Stimulated activated CD8-positive, alpha-beta memory T cell treated with anti-CD3 and anti-CD28 coated beads, Interleukin-7, amount 100 ng/mL, for 4 hours (primary cell): Measurements from ENCODE around the gene HOXA6.

Experiments used
- DNase-seq, 2 donors: peaks; one replicate each; pipeline ENCODE4 v3.0.0-alpha.2; 2020; ENCODE audit warnings: low read depth in 2 of 2

Gene HOXA6

DNA sequence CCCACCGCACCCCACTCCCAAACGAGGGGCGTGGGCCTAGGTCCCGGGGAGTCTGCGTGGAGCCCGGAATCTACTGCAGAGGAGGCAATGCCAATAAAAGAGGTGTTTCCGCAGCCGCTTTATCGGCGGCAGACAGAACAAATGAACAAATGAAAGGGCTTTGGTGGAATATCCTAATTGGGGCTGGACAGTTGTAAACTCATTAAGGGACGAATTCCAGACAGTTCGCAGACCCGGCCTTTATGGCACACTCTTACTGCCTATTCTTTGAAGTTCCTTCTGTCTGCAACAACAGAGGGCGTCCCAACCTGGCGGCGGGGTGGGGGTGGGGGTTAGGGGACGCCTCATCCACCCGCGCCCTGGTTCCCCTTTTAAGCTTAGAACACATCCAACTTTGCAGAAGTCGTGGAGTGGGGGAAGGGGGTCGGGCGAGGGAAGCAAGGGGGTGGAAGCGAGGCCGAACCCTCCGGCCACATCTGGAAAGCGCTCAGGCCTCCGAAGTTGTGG lies 13.7 kb upstream of the HOXA6 start:
- DNase-seq: no peak

DNA sequence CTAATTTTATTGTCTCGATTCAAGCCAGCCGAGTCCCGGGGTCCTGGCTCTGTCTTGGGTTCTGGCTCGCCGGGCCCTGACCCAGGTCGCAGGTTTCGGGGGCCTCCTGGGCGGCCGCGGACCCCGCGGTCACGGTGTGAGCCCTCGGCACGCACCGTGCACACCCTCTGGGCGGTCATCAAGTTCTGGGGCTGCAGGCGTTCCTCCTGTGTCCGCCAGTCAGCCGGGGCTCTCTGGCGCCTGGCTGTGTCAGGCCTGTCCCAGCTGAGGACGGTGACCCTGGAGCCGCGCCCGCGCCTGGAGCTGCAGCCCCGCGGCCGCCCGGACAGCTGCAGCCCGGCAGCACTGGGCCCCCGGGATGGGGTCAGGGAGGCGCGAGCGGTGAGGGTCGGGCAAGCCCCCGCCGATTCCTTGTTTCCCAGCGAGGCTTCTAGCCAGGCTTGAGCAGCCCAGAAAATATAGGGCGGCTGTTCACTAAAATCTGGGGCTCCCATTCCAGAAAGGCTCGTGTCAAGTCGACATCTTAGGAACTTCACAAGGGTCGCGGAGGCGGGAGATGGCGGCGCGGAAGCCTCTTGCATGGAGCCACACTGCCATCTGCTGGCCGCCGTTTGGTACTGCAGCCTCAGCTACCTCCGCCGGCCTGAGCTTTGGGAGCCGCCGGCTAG lies 13.1 kb upstream of the HOXA6 start:
- DNase-seq: peak; percentile 70 to 77

DNA sequence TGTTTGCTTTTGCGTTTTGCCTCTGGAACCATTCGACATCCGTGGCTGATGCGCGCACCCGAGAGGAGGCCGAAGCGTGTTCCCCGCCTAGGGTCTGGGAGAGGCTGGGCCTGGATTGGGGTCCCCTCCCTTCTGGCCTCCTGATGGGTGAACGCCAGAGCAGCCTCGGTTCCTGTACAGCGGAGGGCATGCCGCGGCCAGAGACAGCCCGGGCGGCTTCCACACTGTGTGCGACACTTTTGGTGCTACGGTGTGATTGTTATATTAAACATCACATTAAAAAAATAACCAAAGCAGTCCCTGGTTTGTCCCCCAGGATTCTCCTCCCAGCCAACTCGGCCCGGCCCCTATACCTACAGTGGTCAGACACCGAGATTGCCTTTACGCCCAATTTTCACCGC lies 12.6 kb upstream of the HOXA6 start:
- no peak for DNase-seq

DNA sequence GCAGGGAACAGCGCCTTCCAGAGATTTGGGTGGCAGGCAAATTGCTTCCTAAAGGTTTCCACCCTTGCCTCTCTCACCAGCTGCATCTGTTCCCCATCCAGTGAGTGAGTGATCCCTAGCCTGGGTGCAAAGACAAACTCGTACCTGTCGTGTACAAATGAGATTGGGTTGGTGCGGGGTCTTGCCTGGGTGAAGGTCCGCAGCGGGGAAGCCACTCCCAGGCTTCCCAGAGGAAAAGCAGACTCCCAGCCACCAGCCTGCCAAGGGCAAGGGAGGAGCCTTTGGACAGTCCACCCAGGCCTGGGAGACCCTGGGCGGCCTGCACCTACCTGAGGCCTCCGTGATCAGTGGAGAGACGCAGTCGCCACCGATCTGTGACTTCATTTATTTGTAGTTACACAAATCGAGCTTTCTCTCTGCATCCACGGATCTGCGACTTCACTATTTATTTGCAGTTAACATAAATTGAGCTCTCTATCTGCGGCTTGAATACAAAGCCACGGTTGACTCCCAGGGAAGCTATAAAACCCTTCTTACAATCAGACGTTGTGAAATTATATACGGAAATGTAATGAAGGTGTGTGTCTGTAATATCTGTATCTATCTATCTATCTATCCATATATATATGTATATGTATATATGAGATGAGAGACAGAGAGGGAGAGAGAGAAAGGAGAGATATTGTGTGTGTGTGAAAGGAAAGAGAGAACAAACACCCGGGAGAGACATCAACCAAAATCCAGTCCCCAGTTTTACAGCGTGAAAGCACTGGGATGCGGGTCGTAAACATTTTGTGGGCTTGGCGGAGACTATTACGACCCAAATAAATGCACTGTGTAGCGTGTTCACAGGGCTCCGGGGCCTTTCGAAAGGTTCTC lies 11.9 kb upstream of the HOXA6 start:
- DNase-seq: no peak

DNA sequence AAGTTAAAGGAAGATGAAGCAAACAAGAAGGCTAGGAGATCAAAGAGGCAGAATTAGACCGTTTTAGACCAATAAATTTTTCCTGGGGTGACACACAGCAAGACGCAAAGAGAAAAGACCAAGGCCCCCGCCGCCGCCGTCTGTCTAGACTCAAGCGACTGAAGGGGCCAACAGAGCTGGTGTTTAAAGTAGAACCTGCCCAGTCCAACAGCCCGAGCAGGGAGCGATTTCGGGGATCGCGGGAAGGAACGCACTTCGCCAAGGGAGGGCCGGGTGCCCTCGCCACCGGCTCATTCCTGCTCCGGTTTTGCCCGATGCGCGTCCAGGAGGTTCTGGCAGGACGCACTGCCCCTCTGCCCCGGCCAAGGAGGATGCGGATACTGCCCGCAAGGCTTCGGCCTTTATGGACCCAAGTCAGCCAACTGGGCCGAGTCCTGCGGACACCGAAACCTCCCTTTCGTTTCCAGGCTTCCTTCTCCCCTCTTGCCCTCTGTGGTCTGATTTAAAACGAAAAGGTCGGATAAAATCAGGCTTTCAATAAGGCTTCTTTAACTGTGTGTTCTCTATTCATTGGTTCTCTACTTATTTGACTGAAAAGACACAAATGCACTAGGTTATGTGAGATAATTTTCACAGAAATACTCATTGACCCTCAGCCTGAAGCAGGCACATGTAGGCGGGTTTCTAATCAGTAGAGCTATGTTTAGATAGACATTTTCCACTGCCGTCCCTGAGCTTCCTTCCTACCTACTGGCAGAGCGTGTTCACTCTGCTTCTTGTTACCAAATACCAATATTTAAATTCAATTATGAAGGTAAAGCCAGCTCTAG lies 11.1 kb upstream of the HOXA6 start:
- DNase-seq: no peak

DNA sequence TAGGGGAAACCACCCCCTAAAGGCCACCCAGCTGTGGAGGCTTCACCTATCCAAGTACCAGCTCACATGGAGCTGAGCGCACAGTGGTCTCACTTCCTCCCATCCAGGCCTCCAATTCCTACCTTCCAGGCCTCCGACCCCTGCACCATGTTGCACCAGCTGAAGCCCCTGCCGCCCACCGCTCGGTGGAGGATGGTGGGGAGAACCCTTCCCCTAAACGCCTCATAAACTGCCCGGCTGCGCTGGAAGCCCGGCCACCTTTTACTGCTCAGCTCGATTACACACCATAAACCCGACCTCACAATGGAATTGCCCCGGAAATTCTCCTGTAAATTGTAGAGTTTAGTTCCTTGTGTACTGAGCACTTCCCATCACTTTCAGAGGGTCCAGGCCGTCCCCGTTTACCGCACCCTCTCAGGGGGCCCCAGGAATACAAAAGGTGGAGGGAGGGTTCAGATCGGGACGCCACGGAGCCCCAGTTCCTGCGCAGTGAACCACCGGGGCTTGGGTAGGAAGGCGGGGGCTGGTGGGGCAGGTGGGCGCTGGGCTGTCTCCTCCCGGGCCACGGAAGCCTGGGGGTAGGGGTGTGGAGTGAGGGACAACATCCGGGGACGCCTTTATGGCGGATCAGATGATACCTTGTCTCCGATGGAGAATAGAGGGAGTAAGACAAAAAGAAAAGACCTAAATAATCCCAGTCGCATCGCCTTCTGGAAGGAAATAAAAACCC lies 10.3 kb upstream of the HOXA6 start:
- no peak for DNase-seq

DNA sequence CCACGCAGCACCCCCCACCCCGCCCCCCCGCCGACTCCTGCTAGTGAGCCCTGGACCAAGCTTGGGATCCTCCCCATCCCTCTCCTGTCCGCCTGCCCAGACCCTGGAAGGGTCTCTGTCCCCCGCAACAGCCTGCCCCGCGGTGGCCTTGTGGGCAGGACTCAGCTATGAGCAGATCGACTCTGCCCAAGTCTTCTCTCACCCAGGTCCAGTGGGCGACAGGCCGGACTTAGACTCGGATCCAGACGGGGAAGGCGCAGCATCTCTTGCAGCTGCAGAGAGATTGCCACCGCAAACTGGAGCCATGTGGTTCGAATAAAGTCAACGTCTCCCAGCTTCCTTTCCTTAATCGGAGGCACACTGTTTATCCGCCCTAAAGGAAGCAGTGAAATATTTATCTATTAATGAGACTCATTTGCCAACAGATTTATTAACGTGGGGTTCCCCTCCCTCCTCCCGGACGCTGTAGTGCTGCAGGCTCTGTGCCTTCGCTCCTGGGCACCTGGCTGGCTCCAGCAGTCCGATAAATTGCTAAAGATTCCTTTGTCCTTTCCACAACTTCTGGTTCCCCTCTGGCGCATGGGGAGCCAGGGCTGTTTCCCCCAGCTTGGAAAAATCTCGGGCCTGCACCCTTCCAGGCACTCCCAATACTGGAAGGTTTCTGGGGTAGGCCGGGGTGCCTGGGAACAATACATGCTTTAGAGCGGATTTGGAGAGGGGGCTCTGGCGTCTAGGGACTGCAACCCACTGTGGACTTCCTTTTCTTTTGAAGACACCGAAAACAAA lies 9.5 kb upstream of the HOXA6 start:
- DNase-seq: no peak

DNA sequence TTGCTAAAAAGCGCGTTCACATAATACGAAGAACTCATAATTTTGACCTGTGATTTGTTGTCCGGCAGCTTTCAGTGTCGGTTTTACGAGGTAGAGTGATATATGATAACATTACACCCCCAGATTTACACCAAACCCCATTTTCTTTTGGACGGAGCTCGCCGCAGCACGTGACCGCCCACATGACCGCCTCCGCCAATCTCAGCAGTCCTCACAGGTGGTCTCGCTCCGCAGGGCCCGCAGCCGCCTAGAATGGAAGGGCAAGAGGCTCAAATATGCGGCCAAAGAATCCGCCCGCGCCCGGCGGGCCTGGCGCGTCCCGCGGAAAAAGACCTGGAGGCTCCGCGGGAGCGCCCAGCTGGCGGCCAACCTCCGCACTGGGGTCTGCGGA lies 8.9 kb upstream of the HOXA6 start, which contains the start of gene HOXA7:
Gene HOXA7 (minus strand): TSS at position 168 of the 391 bp plus-strand sequence. CDS start 130 bp downstream, at position 38.
- DNase-seq: no peak

DNA sequence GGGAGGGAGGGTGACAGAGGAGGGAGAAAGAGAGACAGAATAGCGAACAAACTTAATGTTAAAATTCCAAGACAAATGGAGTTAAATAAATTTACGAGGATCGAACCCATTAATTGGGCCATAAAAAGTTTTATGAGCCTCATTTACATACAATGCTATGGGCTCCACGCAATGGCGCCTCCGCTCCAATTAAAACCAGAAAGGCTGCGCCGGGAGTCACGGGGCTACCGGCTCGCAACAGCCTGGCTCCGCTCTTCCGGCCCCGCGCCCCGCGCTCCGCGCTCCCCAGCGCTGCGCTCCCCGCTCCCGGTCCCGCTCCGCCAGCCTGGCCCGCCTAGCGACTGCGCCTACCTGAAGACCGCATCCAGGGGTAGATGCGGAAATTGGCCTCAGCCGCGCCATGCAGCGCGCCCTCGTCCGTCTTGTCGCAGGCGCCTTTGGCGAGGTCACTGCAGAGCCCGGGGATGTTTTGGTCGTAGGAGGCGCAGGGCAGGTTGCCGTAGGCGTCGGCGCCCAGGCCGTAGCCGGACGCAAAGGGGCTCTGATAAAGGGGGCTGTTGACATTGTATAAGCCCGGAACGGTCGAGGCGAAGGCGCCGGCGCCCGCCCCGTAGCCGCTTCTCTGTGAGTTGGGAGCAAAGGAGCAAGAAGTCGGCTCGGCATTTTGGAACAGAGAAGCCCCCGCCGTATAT lies 8.4 kb upstream of the HOXA6 start:
- DNase-seq: no peak

DNA sequence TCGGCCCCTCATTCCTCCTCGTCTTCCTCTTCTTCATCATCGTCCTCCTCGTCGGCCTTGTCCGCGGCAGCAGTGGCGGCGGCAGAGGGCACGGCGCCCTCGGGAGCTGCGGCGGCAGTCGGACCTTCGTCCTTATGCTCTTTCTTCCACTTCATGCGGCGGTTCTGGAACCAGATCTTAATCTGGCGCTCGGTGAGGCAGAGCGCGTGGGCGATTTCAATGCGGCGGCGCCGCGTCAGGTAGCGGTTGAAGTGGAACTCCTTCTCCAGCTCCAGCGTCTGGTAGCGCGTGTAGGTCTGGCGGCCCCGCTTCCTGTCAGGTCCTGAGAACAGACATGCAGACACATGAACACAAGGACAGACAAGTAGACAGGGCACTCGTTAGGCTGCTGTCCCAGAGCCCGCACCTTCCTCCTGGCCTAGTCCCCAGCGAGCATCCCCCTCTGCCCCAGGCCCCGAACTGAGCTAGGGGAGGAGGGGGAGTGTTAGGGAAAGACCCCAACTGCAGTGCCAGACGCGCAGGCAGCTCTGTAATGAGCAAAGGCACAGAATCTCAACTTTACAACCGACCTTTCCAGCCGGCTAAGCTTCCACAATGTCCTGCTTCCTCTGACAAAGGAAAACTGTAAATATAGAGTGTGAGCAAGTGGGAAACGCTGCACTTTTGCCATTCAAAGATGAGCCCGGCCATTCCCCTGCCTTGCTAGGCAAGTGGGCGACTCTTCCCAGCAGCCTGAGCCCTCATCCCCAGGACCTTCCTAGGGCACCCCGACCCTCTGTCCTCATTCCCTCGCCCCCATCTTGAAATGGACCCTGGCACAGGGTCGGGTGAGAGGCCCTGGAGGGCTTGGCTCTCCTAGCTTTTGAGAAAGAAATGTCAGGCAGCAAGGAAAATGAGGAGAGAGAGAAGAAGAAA lies 7.6 kb upstream of the HOXA6 start:
- DNase-seq: peak; percentile 28 to 50

DNA sequence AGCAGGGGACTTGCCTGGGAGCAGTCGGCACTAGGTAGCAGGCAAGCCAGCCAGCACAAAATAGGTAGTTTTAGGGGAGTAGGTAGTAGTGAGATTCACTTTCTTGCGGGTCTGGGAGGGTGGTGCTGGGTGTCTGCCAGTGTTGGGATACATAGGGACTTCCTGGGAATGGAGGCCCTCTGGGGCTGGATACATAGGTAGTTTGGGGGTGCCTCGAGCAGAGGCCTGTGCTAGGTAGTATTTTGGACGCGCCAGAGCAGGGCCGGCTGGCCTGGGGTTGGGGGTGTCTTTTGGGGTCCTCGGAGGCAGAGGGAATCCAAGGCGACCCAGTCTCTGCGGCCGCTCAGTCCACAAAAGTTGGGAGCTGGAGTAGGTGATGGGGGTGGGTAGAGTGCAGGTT lies 6.8 kb upstream of the HOXA6 start:
- DNase-seq: no peak

DNA sequence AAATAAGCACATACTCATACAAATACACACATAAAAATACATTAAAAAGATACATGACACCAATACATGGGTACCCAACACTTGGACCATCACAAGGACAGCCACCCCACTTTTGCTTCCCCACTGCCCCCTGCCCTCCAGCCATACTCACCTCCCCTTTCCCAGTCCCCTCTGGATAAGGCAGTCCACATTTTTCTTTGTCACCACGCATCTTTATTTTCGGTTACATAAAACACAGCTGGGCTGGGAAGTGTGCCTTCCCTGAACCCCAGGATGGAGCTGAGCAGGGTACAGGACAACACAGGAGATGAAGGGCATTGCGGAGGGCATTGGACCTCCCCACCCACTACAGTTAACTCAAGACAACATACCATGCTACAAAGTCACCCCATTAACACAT lies 6.0 kb upstream of the HOXA6 start:
- no peak for DNase-seq

DNA sequence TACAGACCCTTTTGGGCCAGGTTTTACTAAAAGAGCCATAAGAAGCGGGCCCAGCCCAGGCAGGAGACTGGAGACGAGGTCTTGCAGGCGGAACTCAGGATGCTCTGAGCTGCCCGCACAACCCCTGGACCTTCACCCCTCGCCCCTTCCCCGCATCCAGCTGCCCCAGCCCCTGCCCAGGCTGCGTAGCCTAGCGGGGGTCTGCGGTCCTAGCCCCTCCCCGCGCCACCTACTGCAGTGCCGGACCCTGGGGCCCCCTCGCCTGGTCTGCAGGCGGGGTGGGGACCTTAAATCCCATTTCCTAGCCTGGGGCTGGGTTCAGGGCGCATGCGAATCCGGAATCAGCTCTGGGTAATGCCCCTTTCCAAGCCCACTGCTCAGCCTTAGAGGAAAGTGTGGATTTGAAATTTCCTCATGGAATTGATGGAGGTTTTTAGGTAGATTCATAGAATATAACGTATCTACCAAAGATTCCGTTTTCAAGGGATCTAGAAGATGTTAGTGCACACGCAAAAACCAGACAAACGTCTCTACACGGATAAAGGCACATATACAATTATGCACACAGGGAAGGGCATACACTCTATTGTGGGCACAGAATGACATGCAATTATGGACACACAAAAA lies 5.4 kb upstream of the HOXA6 start:
- DNase-seq: no peak

DNA sequence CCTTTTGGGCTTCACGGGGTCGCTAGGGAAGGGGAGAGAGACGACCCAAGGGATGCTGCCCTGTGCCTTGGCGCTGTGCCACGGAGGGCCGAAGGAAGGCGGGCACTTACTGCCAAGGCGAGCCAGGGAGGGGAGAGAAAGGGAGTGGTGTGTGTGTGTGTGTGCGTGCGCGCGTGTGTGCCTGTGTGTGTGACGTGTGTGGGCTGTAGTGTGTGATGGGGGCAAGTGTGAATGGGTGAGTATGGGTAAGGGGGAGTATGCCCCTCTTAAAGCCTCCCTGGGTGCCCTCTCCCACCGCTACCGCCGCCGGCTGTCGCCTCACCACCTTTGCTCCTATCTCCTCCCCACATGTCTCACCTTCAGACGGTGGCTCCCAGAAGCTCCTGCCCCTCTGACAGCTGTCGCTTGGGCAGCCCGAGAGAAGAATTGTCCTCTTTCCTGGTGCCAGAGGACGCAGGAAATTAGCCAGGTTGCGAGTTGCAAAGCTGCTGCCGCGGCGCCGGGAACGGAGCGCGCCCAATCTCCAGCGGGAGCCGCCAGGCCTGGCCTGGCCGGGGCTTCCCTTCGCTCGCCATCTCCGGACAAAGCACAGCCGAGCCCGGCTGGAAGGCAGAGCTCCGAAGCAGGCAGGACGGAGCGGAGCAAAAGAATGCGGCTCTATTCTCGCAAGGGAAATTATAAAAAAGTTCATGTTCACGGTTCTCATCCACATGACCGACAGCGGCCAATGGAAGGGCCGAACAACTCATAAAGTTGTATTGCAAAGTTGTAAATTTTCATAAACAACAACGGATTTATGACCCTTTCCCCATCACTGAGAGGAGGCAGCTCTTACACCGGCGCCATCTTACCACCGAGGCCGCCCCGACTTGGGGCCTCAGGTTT lies 4.6 kb upstream of the HOXA6 start, which contains the start of gene HOXA3:
Gene HOXA3 (minus strand): TSS at position 653 of the 885 bp plus-strand sequence. CDS start 41,943 bp downstream, outside the sequence.
- no peak for DNase-seq

DNA sequence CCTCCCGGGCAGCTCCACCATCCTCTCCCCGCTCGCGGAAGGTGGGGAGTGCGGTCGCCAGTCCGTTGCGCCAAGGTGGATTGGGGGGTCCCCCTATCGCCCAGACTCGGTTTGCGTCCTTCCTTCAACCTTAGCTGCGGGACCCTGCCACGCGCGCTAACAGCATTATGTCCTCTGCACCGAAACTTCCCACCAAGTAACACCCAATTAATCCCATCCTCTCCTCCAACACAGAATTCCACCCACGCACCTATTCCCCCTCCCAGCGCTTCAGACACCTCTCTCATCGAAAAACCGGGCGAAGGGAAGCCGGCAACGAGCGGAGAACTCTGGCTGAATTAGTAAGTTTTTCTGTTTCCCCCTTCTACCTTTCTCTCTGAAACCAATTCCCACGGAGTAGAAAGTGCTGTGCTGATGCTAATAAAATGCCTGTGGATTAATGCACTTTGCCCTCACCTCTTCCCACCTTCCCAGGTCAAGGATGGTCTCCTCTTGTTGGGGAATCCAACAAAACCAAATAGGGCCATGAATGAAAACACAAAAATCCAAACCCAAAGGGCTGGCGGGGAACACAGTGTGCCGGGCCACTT lies 3.9 kb upstream of the HOXA6 start:
- DNase-seq: no peak

DNA sequence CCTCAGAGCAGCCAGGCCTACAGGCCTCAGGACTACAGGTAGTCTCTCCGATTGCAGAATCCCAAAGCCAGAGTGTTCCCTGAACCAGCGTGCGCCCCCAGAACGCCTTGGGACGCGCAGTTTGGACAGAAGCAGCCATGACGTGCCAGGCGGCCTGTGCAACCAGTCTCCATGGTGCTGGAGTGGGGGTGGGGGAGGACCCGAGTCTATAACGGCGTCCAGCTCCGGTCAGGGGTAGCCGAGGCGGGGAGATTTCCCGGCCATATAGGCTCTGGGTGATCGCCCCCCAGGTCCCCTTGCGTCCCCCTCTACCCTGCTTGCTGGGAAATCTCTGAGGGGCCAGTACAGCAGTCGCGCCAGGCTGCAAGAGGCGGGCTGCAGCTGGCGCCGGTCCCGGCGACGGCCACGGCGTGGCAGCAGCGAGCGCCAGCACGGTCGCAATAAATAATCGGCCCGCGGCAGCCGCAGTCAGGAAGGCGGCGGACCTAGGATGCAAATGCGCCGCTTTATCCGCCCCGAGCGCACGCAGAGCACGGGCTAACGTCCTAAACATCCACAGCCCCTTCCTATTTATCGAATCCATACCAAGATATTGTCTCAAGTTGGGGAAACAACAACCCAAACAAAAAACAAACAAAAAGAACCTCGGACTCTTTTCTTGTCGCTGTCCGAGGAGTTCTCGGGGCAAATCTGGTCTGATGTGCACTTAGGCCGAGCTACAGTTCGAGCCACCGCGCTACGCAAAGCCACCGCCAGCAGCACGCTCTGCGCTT lies 3.2 kb upstream of the HOXA6 start:
- DNase-seq: peak; percentile 21 to 42
